Activated CD8-positive, alpha-beta memory T cell treated with anti-CD3 and anti-CD28 coated beads, Interleukin-2, amount 10 ng/mL, durations not matched to agents 7 days and 5 days (primary cell): Measurements from ENCODE around the gene GTF3C1. TPM values are rescaled to one million over a fixed set of nuclear protein-coding genes. Genes with fewer than 3 reads are reported as not detected.

Experiments used
- ATAC-seq: fragments of 150-1000 bp; cut with Tn5 transposase; one replicate; pipeline ENCODE4 v1.10.0; 2021; ENCODE audit warnings: moderate library complexity
- CTCF ChIA-PET: fragments of 350-600 bp; sonication (Branson Sonifier 250); formaldehyde crosslinking; loops from one replicate; lab custom pipeline; 2021; ENCODE audit warnings: antibody characterized with exemption; lab: Charles Lee
- DNase-seq: peaks from one replicate; pipeline ENCODE4 v3.0.0-alpha.2; 2020
- H3K27ac Mint-ChIP-seq: one replicate; pipeline ENCODE4 v1.8.0; 2021; ENCODE audit warnings: mild to moderate bottlenecking, mixed read lengths
- H3K27me3 Mint-ChIP-seq: one replicate; pipeline ENCODE4 v1.8.0; 2021; ENCODE audit warnings: mixed read lengths
- H3K36me3 Mint-ChIP-seq: one replicate; pipeline ENCODE4 v1.8.0; 2021; ENCODE audit warnings: mild to moderate bottlenecking, mixed read lengths
- H3K4me1 Mint-ChIP-seq: one replicate; pipeline ENCODE4 v1.8.0; 2021; ENCODE audit warnings: mixed read lengths
- H3K4me3 Mint-ChIP-seq: one replicate; pipeline ENCODE4 v1.8.0; 2021; ENCODE audit warnings: mild to moderate bottlenecking, moderate library complexity, mixed read lengths
- H3K9me3 Mint-ChIP-seq: one replicate; pipeline ENCODE4 v1.8.0; 2022; ENCODE audit warnings: low read depth, mixed read lengths
- total RNA-seq, 2 experiments: library from RNA; stranded (reverse); gene quantifications; one replicate each; pipeline ENCODE4 v1.2.3, GENCODE V29; 2021

Gene GTF3C1
- total RNA-seq, 2 experiments from 2014 or later = 56.1 to 58.6 TPM

- DNase-seq (no peak), ATAC-seq (no peak)
- H3K4me3 Mint-ChIP-seq = no peak overlapping the region
- CTCF ChIA-PET = interaction anchor here (2.8 kb wide), 1 partner anchor 10 kb away, joined by 10 read pairs; no protein-coding TSS in a partner anchor
- no peaks in the 10 kb centered on the region for H3K9me3 Mint-ChIP-seq
- no peak overlapping the region for H3K27ac Mint-ChIP-seq
- peaks cover 26% of the 10 kb centered on the region for H3K36me3 Mint-ChIP-seq
- peaks cover 1% of the 10 kb centered on the region for H3K4me1 Mint-ChIP-seq
- no peaks in the 10 kb centered on the region for H3K27me3 Mint-ChIP-seq
Measured at GRCh38 chr16:27526180-27526579, 23.5 kb downstream of the GTF3C1 start.

DNA sequence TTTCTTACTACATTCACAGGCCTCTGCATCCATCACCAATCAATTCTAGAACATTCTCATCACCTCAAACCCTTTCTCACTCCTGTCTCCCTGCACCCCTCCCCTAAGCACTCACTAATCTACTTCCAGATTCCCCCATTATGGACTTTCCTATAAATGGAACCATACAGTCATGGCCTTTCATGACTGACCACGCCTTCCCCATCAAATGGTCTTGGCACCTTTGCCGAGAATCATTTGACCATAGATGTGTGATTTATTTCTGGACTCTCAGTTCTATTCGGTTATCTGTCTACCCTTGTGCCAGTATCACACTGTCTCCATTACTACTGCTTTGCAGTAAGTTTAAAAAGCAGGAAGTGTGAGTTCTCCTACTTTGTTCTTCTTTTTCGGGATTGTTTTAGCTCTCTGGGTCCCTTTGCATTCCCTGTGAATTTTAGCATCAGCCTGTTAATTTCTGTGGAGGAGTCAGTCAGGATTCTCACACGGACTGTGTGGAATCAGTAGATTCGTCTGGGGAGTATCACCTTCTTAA lies 27.5 kb downstream of the GTF3C1 start:
- ATAC-seq (no peak), DNase-seq (no peak)
- Mint-ChIP-seq H3K9me3 (no peaks in the 10 kb centered on the region), H3K27me3 (no peaks in the 10 kb centered on the region), H3K36me3 (peaks cover 23% of the 10 kb centered on the region), H3K4me3 (no peak overlapping the region), H3K4me1 (no peaks in the 10 kb centered on the region), H3K27ac (no peak overlapping the region)
- CTCF ChIA-PET = no interaction called here

DNA sequence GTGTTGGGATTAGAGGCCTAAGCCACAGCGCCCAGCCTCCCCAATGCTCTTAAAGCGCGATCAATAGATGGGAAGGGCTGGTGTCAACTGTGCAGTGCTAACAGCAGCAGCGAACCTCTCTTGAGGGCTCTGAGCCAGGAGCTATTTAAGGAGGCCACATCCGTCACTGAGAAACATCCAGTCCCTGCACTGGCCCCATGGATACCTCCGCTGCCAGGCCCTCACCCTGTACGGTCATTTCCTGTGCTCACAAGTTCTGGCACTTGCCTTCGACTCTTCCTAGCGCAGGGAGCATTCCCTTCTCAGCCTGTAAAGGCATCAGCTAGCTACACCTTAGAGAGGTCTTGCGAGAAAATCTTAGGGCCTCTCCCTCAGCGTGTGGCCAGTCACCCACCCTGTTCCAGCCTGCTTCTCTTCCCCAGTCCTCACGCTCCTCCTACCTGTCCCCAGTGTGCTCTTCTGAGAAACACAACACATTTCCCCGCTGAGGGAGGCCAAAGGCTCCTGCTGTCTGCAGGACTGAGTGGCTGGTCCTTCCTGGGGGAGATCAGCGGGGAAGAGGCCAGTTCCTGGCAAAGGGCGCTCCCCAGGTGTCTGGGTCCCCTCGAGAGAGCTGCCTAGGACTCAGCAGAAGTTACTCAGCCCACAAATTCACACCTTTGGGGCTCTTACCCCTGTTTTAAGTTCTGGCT lies 28.6 kb downstream of the GTF3C1 start:
- no peaks in the 10 kb centered on the region for H3K4me1 Mint-ChIP-seq
- H3K4me3 Mint-ChIP-seq = no peak overlapping the region
- H3K27me3 Mint-ChIP-seq = no peaks in the 10 kb centered on the region
- ATAC-seq = no peak
- DNase-seq = no peak
- H3K27ac Mint-ChIP-seq = no peak overlapping the region
- peaks cover 20% of the 10 kb centered on the region for H3K36me3 Mint-ChIP-seq
- H3K9me3 Mint-ChIP-seq = no peaks in the 10 kb centered on the region
- CTCF ChIA-PET = no interaction called here

GRCh38 chr16:27518226-27518625 lies 31.5 kb downstream of the GTF3C1 start:
- no peaks in the 10 kb centered on the region for H3K9me3 Mint-ChIP-seq
- no peak overlapping the region for H3K4me3 Mint-ChIP-seq
- no peak overlapping the region for H3K27ac Mint-ChIP-seq
- H3K27me3 Mint-ChIP-seq = no peaks in the 10 kb centered on the region
- no peak for DNase-seq
- CTCF ChIA-PET = no interaction called here
- no peak for ATAC-seq
- peaks cover 15% of the 10 kb centered on the region for H3K36me3 Mint-ChIP-seq
- no peaks in the 10 kb centered on the region for H3K4me1 Mint-ChIP-seq

DNA sequence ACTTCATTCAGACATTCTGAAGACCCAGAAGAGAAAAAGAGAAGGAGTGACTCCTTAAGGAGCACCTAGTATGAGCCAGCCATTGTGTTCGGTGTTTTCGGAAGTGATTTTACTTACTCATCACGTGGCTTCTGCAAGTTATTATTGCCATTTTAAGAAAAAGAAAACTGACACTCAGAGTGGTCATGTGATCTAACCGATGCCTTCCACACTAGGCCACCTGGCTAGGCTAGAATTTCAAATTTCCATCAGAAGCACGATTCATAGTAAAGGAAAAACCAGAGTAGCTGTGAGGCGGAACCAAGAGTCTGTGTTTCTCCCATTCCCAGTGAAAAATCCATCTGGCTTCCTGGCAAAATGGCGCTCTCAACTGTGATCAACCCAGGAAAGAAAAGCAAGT lies 32.0 kb downstream of the GTF3C1 start:
- no peak for DNase-seq
- Mint-ChIP-seq H3K4me1 (no peaks in the 10 kb centered on the region), H3K9me3 (no peaks in the 10 kb centered on the region), H3K36me3 (peaks cover 15% of the 10 kb centered on the region), H3K4me3 (no peak overlapping the region), H3K27ac (no peak overlapping the region), H3K27me3 (no peaks in the 10 kb centered on the region)
- CTCF ChIA-PET = no interaction called here
- no peak for ATAC-seq

GRCh38 chr16:27516365-27516764 lies 33.3 kb downstream of the GTF3C1 start:
- Mint-ChIP-seq H3K9me3 (no peaks in the 10 kb centered on the region), H3K27ac (no peak overlapping the region), H3K4me1 (no peaks in the 10 kb centered on the region), H3K27me3 (no peaks in the 10 kb centered on the region), H3K4me3 (no peak overlapping the region), H3K36me3 (peaks cover 10% of the 10 kb centered on the region)
- no peak for DNase-seq
- ATAC-seq = no peak
- CTCF ChIA-PET = interaction anchor here (0.9 to 1.9 kb wide), 4 partner anchors 7 to 15 kb away, joined by 3 to 10 read pairs (median 3); no protein-coding TSS in a partner anchor

GRCh38 chr16:27515874-27516353 lies 33.8 kb downstream of the GTF3C1 start:
- CTCF ChIA-PET = interaction anchor here (0.9 to 1.9 kb wide), 6 partner anchors 8 to 30 kb away, joined by 3 to 10 read pairs (median 3); no protein-coding TSS in a partner anchor
- DNase-seq (peak; percentile 45), ATAC-seq (peak; percentile 73)
- peaks cover 11% of the 10 kb centered on the region for H3K36me3 Mint-ChIP-seq
- no peak overlapping the region for H3K4me3 Mint-ChIP-seq
- H3K27me3 Mint-ChIP-seq = no peaks in the 10 kb centered on the region
- H3K9me3 Mint-ChIP-seq = no peaks in the 10 kb centered on the region
- no peaks in the 10 kb centered on the region for H3K4me1 Mint-ChIP-seq
- H3K27ac Mint-ChIP-seq = no peak overlapping the region

GRCh38 chr16:27514806-27515205 lies 34.9 kb downstream of the GTF3C1 start:
- H3K27me3 Mint-ChIP-seq = no peaks in the 10 kb centered on the region
- no peak overlapping the region for H3K4me3 Mint-ChIP-seq
- H3K9me3 Mint-ChIP-seq = no peaks in the 10 kb centered on the region
- no peak for DNase-seq
- H3K36me3 Mint-ChIP-seq = peaks cover 13% of the 10 kb centered on the region
- H3K27ac Mint-ChIP-seq = no peak overlapping the region
- CTCF ChIA-PET = interaction anchor here (1.4 kb wide), 1 partner anchor 9 kb away, joined by 3 read pairs; no protein-coding TSS in a partner anchor
- ATAC-seq = no peak
- no peaks in the 10 kb centered on the region for H3K4me1 Mint-ChIP-seq

GRCh38 chr16:27511657-27512448 lies 37.9 kb downstream of the GTF3C1 start:
- H3K4me3 Mint-ChIP-seq = no peak overlapping the region
- no peak for ATAC-seq
- no peaks in the 10 kb centered on the region for H3K27me3 Mint-ChIP-seq
- H3K9me3 Mint-ChIP-seq = no peaks in the 10 kb centered on the region
- H3K27ac Mint-ChIP-seq = no peak overlapping the region
- DNase-seq = no peak
- CTCF ChIA-PET = interaction anchor here (0.5 to 1.3 kb wide), 2 partner anchors 9 to 238 kb away, joined by 3 read pairs; no protein-coding TSS in a partner anchor
- peaks cover 18% of the 10 kb centered on the region for H3K36me3 Mint-ChIP-seq
- H3K4me1 Mint-ChIP-seq = no peaks in the 10 kb centered on the region

GRCh38 chr16:27508476-27508875 lies 41.2 kb downstream of the GTF3C1 start:
- Mint-ChIP-seq H3K27ac (no peak overlapping the region), H3K9me3 (no peaks in the 10 kb centered on the region), H3K4me1 (no peaks in the 10 kb centered on the region), H3K27me3 (no peaks in the 10 kb centered on the region), H3K36me3 (peaks cover 29% of the 10 kb centered on the region), H3K4me3 (no peak overlapping the region)
- ATAC-seq (no peak), DNase-seq (no peak)
- CTCF ChIA-PET = no interaction called here

DNA sequence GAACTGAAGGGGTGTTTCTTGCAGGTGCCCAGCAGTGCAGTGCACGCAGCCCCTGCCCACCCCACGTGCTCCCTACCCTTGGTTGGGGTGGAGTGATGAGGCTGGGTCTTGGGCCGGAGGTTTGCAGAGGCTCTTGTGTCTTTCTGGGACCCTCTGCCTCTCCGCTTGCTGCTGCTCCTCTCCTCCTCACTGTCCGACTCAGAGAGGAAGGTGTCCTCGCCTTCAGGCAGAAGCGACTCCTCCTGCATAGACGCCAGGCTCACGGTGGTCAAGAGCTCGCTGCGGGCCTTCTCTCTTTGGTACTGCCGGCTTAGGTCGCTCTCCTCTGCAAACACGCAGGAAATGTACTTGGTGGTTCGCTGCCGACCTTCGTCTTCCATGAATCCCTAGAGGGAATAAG lies 42.9 kb downstream of the GTF3C1 start:
- H3K27me3 Mint-ChIP-seq = no peaks in the 10 kb centered on the region
- peaks cover 34% of the 10 kb centered on the region for H3K36me3 Mint-ChIP-seq
- DNase-seq = no peak
- no peak overlapping the region for H3K27ac Mint-ChIP-seq
- no peaks in the 10 kb centered on the region for H3K4me1 Mint-ChIP-seq
- H3K4me3 Mint-ChIP-seq = no peak overlapping the region
- H3K9me3 Mint-ChIP-seq = no peaks in the 10 kb centered on the region
- CTCF ChIA-PET = no interaction called here
- no peak for ATAC-seq

DNA sequence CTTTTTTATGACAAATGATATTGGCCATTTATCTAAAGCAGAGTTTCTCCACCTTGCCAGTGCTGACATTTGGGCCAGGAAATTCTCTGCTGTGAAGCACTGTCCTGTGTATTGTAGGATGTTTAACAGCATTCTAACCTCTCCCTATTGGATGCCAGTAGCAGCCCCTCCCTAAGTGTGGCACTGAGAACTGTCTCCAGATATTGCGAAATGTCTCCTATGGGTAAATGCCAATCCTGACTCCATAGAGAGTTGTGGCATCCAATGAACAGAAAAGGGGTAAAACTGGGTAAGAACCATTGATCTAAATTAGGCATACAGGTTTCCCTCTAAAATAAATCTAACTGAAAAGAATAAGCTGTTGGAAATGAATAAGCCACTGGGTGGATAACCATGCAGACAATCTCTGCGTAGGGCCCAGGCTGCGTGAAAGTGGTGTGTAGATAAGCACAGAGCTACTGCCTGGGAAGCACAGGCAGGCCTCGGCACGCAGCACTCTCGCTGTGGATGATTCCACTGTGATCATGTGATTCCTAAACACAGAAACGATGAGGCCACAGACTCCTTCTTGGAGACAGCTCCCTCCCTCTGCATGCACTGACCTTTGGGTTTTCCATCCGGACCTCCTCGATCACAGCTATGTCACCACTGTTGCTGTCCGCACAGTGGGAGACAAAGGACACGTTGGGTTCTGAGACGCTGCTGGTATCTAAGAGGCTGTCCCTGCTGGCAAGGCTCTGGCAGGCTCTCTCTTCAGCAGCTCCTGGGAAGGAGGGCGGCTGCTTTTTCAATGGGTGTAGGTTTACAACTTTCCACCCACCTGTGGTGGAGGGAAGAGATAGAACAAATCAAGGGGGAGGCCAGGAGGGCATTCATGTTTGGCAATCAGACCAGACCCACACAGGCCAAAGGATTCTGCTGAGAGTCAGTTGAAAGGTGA lies 44.1 kb downstream of the GTF3C1 start:
- CTCF ChIA-PET = interaction anchor here (0.9 kb wide), 1 partner anchor 11 kb away, joined by 3 read pairs; no protein-coding TSS in a partner anchor
- no peaks in the 10 kb centered on the region for H3K4me1 Mint-ChIP-seq
- H3K27me3 Mint-ChIP-seq = no peaks in the 10 kb centered on the region
- no peak overlapping the region for H3K27ac Mint-ChIP-seq
- H3K36me3 Mint-ChIP-seq = peaks cover 38% of the 10 kb centered on the region
- no peaks in the 10 kb centered on the region for H3K9me3 Mint-ChIP-seq
- H3K4me3 Mint-ChIP-seq = no peak overlapping the region
- ATAC-seq (no peak), DNase-seq (no peak)
